NCI-H2196 (cell line): ENCODE measurements around the gene SLC16A4.

Experiments used
- DNase-seq: peaks from one replicate; lab custom pipeline; 2025; ENCODE audit not compliant: unreplicated experiment; lab: John Stamatoyannopoulos, UW

Gene SLC16A4

DNA sequence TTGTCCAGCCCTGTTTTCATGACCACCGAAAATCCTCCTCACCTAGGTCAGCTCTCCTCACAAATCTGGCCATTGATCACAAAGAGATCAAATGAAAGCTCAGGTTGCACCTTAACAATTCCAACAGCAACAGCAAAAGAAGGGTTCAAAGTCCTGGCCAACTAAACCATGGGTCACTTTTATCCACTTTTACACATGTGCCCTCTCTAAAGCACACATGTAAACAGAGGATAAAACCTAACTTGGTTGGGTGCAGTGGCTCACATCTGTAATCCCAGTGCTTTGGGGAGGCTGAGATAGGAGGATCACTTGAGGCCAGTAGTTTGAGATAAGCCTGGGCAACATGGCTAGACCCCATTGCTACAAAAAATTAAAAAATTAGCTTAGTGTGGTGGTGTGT, 55.6 kb downstream of the SLC16A4 start:
- DNase-seq: no peak

DNA sequence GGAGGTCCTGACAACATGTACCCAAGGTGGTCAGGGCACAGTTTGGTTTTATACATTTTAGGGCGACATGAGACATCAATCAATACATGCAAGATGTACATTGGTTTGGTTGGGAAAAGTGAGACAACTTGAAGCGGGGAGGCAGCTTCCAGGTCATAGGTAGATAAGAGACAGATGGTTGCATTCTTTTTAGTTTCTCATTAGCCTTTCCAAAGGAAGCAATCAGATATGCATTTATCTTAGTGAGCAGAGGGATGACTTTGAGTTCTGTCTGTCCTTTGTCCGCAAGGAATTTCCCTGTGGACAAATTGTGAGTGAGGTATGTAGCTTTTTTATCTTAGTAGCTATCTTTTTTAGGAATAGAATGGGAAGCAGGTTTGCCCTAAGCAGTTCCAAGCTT, 62.1 kb downstream of the SLC16A4 start:
- DNase-seq: no peak

DNA sequence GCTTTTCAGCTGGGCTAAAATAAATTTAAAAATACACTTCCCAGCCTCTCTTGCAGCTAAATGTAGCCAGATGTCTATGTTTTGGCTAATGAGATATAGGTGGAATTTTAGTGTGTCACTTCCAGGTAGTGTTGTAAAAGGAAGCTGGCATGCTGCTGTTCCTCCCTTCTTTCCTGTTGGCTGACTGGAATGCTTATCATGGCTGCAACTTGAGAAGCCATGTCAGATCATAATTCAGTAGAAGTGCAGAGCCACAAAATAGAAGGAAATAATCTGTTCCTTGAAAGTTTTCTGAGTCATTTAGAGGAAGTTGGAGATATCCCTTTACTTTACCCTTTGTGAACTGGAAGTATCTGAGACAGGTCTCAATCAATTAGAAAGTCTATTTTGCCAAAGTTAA, 62.6 kb downstream of the SLC16A4 start:
- no peak for DNase-seq

DNA sequence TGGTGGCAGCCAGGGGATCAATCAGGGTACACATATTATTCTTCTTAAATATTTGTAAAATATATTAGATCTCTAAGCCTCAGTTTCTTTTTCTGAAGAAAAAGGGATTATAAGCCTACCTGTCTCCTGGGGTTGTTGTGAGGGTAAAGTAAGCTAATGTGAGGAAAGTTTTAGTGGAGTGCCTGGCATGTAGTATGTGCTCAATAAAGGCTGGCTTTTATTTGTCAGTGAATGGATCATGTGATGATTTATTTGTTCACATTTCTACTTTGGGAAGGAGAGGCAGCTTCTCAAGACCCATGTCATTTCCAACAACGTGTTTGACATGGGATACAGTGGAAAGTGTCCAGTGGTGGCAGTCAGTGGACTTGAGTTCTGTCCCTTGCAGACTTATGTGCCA, 64.0 kb downstream of the SLC16A4 start:
- DNase-seq: no peak

DNA sequence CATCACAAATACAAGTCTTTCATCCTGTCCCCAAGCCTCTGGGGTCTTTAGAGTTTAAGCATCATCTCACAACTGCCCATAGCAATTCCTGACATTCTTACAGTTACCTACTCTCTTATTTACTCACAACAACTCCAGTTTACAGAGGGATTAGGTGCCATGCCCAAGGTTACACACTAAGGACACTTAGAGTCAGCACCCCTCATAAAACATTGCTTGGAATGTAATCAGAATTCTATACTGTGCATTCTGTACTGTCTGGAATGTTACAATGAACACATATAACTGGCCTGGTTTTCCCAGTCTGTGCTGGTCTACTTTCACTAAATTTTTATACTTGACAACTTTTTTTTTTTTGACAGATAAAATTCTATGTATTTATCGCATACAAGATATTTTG, 66.2 kb downstream of the SLC16A4 start:
- DNase-seq: no peak

DNA sequence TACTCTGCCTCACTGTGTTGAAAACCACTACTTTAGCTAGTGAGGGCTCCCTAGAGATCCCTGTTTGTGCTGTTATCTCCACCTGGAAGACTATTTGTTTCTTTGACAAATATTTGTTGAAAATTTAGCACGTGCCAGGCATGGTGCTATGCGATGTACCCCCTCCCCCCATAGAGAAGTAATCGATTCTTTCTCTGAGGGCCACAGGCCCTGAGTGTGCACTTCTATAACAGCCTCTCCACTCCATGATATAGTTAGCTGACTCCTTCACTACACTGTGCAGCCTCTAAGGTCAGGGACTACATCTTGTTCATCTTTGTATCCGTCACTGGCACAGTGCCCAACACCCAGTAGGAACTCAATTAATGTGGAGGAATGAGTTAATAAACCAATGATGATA, 69.0 kb downstream of the SLC16A4 start:
- DNase-seq: no peak

DNA sequence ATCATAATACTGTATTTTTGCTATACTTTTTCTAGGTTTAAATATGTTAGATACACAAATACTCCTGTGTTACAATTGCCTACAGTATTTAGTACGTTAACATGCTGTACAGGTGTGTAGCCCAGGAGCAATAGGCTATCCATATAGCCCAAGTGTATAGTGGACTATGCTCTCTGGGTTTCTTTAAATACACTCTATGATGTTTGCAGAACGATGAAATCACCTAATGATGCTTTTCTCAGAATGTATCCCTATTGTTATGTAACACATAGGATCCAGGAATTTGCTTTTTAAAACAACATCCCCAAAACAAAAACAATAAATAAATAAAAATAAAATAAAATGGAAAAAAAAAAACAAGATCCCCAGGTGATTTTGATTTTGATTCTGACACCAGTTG, 69.8 kb downstream of the SLC16A4 start:
- DNase-seq: no peak

DNA sequence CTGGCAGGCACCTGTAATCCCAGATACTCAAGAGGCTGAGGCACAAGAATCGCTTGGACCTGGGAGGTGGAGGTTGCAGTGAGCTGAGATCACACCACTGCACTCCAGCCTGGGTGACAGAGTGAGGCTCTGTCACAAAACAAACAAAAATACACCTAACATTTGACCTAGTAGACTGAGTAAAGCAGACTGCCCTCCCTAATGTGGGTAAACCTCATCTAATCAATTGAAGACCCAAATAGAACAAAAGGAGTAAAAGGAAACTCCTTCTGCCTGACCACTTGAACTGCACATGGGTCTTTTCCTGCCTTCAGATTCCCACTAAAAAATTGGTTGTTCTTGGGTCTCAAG, 70.7 kb downstream of the SLC16A4 start:
- DNase-seq: no peak

DNA sequence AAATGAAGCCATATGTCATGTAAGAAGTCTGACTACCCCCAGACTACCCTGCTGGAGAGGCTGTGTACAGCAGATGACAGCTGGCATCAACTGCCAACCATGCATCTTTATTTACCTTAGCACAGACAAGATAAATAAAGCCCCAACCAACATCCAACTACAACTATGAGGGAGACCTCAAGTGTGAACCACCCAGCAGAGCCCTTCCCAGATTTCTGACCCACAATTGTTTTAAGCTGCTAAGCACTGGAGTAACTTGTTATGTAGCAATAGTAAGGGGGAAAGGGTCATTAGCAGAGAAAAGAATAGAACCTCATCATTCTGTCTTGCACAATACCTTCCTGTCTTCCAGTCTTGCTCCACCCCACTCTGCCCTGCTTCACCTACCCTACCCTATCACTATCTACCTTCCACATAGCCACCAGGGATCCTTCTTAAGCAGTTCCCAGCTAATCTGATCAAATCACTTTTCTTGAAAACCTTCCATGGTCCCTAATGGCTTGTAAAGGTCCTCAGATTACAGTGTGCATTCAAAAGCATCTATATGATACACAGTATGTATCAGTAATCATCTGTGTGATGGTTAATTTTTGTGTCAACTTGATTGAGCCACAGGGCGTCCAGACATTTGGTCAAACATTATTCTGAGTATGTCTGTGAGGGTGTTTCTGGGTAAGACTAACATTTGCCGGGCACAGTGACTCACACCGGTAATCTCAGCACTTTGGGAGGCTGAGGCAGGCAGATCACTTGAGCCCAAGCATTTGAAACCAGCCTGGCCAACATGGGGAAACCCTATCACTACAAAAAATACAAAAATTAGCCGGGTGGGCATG, 71.3 kb downstream of the SLC16A4 start:
- no peak for DNase-seq

DNA sequence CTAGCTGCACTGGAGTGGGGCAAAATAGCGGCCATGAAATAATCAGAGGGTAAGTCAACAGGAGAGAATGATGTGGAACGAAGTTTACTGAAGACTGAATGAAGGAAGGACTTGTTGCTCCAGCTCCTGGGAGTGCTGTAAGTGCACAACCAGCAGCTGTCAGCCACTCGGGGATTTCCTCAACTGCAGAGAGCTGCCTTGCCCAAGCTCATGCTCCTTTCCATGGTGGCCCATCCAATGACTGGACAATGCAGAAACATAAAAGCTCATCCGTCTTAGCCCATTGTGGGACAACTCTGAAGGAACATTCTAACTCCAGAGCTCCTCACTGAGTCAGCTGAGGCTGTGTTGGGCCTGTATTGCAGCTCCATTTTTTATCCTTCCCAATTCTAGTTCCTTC, 72.8 kb downstream of the SLC16A4 start:
- no peak for DNase-seq

DNA sequence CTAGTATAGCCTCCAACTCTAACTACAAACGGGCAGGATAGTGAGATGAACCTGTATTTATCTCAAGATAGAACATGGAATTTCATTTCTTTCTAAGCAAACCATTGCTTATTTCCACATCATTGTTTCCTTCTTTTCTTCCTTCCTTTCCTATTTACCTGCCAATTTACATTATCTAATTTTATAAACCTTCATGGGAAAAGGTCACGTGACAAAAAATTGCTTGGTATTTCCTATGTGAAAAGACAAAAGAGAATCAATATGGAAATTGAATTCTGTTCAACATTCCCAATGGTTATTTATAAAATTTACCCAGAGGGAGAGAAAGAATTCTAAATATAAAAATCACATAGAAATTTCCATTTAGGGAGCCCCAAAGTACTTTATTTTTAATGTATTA, 74.1 kb downstream of the SLC16A4 start:
- no peak for DNase-seq
